SKM-1 (cell line): ENCODE results near the gene INPP5D.
A peak's percentile ranks its signal among the peaks of the same experiment; 100 is the strongest.
"Not testable (repeated sequence)": the region's sequence is repeated elsewhere in the genome, so short reads cannot be mapped to it uniquely, and the experiment has no call there.

ENCODE experiments used
- DNase-seq: peaks from one replicate; lab custom pipeline; 2025; ENCODE audit not compliant: unreplicated experiment; lab: John Stamatoyannopoulos, UW

The INPP5D gene

GRCh38 chr2:233140978-233141377, 80.8 kb downstream of the INPP5D start:
- DNase-seq, result no peak

GRCh38 chr2:233141901-233142300, 81.8 kb downstream of the INPP5D start:
- no peak for DNase-seq

GRCh38 chr2:233142355-233142897, 82.3 kb downstream of the INPP5D start:
- no peak for DNase-seq

GRCh38 chr2:233143700-233144331, 83.7 kb downstream of the INPP5D start:
- no peak for DNase-seq

GRCh38 chr2:233145726-233146125, 85.6 kb downstream of the INPP5D start:
- DNase-seq, result no peak

- DNase-seq, result no peak
Measured at GRCh38 chr2:233146194-233146593, 86.1 kb downstream of the INPP5D start.

GRCh38 chr2:233147136-233147828, 87.1 kb downstream of the INPP5D start:
- DNase-seq, result no peak

- DNase-seq, result no peak
Measured at GRCh38 chr2:233147829-233148167, 87.7 kb downstream of the INPP5D start.

- DNase-seq, result no peak
Measured at GRCh38 chr2:233148354-233148753, 88.2 kb downstream of the INPP5D start.

GRCh38 chr2:233152541-233152940, 92.4 kb downstream of the INPP5D start:
- no peak for DNase-seq

GRCh38 chr2:233153146-233153798, 93.1 kb downstream of the INPP5D start:
- no peak for DNase-seq

GRCh38 chr2:233156001-233156400, 95.9 kb downstream of the INPP5D start:
- no peak for DNase-seq

GRCh38 chr2:233156461-233156860, 96.3 kb downstream of the INPP5D start:
- DNase-seq, result not testable (repeated sequence)

GRCh38 chr2:233161730-233162129, 101.6 kb downstream of the INPP5D start:
- DNase-seq, result no peak

- no peak for DNase-seq
Measured at GRCh38 chr2:233162770-233163169, 102.6 kb downstream of the INPP5D start.

GRCh38 chr2:233163486-233164103, 103.5 kb downstream of the INPP5D start:
- DNase-seq, result no peak

- DNase-seq, result no peak
Measured at GRCh38 chr2:233164128-233164635, 104.0 kb downstream of the INPP5D start.

- no peak for DNase-seq
Measured at GRCh38 chr2:233164967-233165366, 104.8 kb downstream of the INPP5D start.

GRCh38 chr2:233165543-233165894, 105.4 kb downstream of the INPP5D start:
- DNase-seq, result no peak

- peak; percentile 95 for DNase-seq
Measured at GRCh38 chr2:233165895-233166661, 105.9 kb downstream of the INPP5D start.

GRCh38 chr2:233168445-233168844, 108.3 kb downstream of the INPP5D start:
- no peak for DNase-seq
